ENCODE results near the gene ADGRB3. TPM values are rescaled to one million over a fixed set of nuclear protein-coding genes. Genes with fewer than 3 reads are reported as not detected.
"Not testable (repeated sequence)": the region's sequence is repeated elsewhere in the genome, so short reads cannot be mapped to it uniquely, and the experiment has no call there.

ADGRB3 gene
- total and polyA plus RNA-seq, 7 donors: 0.10 to 0.39 (median 0.21) TPM; not detected in 1

DNA sequence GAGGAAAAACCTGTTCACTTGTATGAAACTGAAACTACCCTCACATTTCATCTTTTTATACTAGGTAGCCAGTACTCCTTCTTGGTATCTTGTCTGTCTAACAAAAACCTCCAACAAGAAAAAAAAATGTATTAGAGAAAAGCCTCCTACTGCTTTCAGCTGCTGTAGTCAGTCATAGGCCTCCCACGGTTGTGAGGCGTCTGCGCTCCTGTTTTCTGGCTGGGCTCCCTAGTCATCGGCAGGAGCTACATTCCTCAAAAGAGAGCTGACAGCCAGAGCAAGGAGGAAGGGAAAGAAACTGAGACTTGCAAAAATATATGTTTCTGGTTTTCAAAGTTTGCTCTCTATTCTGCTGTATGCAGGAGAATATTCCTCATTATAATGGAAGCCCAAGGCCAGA lies 644.7 kb downstream of the ADGRB3 start:
- 21 to 39% (median 23%) methylated on average over 4 of the region's 4 CpGs for WGBS, 3 donors
- no peaks in the 10 kb centered on the region for H3K36me3 ChIP-seq (ENCODE audit: insufficient read depth in 1 of 2, low read depth in 1 of 2)
- intact Hi-C loops (cut with DNase I): no loop called here
- TF ChIP-seq, protein P1, sequence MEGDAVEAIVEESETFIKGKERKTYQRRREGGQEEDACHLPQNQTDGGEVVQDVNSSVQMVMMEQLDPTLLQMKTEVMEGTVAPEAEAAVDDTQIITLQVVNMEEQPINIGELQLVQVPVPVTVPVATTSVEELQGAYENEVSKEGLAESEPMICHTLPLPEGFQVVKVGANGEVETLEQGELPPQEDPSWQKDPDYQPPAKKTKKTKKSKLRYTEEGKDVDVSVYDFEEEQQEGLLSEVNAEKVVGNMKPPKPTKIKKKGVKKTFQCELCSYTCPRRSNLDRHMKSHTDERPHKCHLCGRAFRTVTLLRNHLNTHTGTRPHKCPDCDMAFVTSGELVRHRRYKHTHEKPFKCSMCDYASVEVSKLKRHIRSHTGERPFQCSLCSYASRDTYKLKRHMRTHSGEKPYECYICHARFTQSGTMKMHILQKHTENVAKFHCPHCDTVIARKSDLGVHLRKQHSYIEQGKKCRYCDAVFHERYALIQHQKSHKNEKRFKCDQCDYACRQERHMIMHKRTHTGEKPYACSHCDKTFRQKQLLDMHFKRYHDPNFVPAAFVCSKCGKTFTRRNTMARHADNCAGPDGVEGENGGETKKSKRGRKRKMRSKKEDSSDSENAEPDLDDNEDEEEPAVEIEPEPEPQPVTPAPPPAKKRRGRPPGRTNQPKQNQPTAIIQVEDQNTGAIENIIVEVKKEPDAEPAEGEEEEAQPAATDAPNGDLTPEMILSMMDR (IDR thresholded peaks at IDR 0.05): no peak
- no peak for DNase-seq
- no peaks in the 10 kb centered on the region for H3K27me3 ChIP-seq (ENCODE audit: insufficient read depth in 3 of 3, low read length in 2 of 3)
- H3K9me3 ChIP-seq: no peaks in the 10 kb centered on the region
- H3K4me3 ChIP-seq: no peak overlapping the region
- no peaks in the 10 kb centered on the region for H3K4me1 ChIP-seq
- ATAC-seq: no peak
- H3K27ac ChIP-seq: no peak overlapping the region

DNA sequence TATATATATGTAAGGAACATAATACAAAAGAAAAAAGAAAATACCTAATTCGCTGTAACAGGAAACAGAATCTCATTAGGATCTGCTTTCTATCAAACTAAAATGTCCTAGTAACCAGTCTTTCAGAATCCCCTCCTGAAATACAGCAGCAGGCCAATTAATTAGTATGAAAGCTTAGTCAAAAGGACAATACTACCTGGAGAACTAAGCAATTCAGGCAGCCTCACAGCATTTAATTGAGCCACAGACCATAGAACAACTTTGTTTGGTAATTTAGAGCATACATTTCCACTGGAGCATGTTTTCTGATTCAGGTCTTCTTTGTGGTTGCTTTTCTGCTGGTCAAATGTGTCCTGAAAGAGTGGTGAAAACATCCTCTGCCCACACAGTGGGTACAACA lies 645.8 kb downstream of the ADGRB3 start:
- ATAC-seq: no peak
- TF ChIP-seq, protein P1 (IDR thresholded peaks at IDR 0.05): no peak
- no peaks in the 10 kb centered on the region for H3K36me3 ChIP-seq (ENCODE audit: insufficient read depth in 1 of 2, low read depth in 1 of 2)
- intact Hi-C loops (cut with DNase I): no loop called here
- 84 to 100% (median 90%) methylated on average over 1 of the region's 1 CpG for WGBS, 3 donors
- no peaks in the 10 kb centered on the region for H3K9me3 ChIP-seq
- DNase-seq: no peak
- no peak overlapping the region for H3K4me3 ChIP-seq
- H3K4me1 ChIP-seq: no peaks in the 10 kb centered on the region
- no peaks in the 10 kb centered on the region for H3K27me3 ChIP-seq (ENCODE audit: insufficient read depth in 3 of 3, low read length in 2 of 3)
- no peak overlapping the region for H3K27ac ChIP-seq

GRCh38 chr6:69284176-69284730 lies 649.2 kb downstream of the ADGRB3 start:
- H3K4me1 ChIP-seq: no peaks in the 10 kb centered on the region
- H3K9me3 ChIP-seq: no peaks in the 10 kb centered on the region
- H3K27me3 ChIP-seq (ENCODE audit: insufficient read depth in 3 of 3, low read length in 2 of 3): no peaks in the 10 kb centered on the region
- DNase-seq (no peak), ATAC-seq (no peak)
- H3K4me3 ChIP-seq: no peak overlapping the region
- H3K27ac ChIP-seq: no peak overlapping the region
- intact Hi-C loops (cut with DNase I): no loop called here
- TF ChIP-seq, protein P1 (IDR thresholded peaks at IDR 0.05): no peak
- WGBS, 3 donors: 51 to 56% (median 56%) methylated on average over 7 of the region's 7 CpGs
- H3K36me3 ChIP-seq (ENCODE audit: insufficient read depth in 1 of 2, low read depth in 1 of 2): no peaks in the 10 kb centered on the region

GRCh38 chr6:69285054-69285453 lies 650.0 kb downstream of the ADGRB3 start:
- intact Hi-C loops (cut with DNase I): no loop called here
- DNase-seq (no peak), ATAC-seq (no peak)
- WGBS, 3 donors: 78 to 92% (median 79%) methylated on average over 2 of the region's 2 CpGs
- H3K9me3 ChIP-seq: no peaks in the 10 kb centered on the region
- no peaks in the 10 kb centered on the region for H3K27me3 ChIP-seq (ENCODE audit: insufficient read depth in 3 of 3, low read length in 2 of 3)
- no peak overlapping the region for H3K4me3 ChIP-seq
- no peaks in the 10 kb centered on the region for H3K4me1 ChIP-seq
- no peaks in the 10 kb centered on the region for H3K36me3 ChIP-seq (ENCODE audit: insufficient read depth in 1 of 2, low read depth in 1 of 2)
- H3K27ac ChIP-seq: no peak overlapping the region
- TF ChIP-seq, protein P1 (IDR thresholded peaks at IDR 0.05): no peak

GRCh38 chr6:69286331-69286730 lies 651.2 kb downstream of the ADGRB3 start:
- no peak for DNase-seq

DNA sequence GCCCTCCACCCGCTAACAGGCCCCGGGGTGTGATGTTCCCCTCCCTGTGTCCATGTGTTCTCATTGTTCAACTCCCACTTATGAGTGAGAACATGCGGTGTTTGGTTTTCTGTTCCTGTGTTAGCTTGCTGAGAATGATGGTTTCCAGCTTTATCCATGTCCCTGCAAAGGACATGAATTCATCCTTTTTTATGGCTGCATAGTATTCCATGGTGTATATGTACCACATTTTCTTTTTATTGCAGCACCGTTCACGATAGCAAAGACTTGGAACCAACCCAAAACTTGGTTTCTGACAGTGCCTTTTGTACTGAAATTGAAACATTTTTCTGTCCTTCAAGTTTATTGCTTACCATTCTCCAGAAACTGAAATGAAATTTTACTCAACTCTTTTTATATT lies 653.1 kb downstream of the ADGRB3 start:
- H3K27me3 ChIP-seq (ENCODE audit: insufficient read depth in 3 of 3, low read length in 2 of 3); H3K4me1 ChIP-seq; DNase-seq; H3K9me3 ChIP-seq; ATAC-seq; H3K27ac ChIP-seq; H3K36me3 ChIP-seq (ENCODE audit: insufficient read depth in 1 of 2, low read depth in 1 of 2); intact Hi-C loops (cut with DNase I); H3K4me3 ChIP-seq: not testable (repeated sequence)
- WGBS, 3 donors: 92 to 93% (median 93%) methylated on average over 5 of the region's 5 CpGs

More at GRCh38 chr6:69286331-69286730, 651.2 kb downstream of the ADGRB3 start:
- no peak overlapping the region for H3K27ac ChIP-seq
- no peaks in the 10 kb centered on the region for H3K9me3 ChIP-seq
- TF ChIP-seq, protein P1 (IDR thresholded peaks at IDR 0.05): no peak
- no peak overlapping the region for H3K4me3 ChIP-seq
- H3K27me3 ChIP-seq (ENCODE audit: insufficient read depth in 3 of 3, low read length in 2 of 3): no peaks in the 10 kb centered on the region
- no peak for ATAC-seq
- no peaks in the 10 kb centered on the region for H3K36me3 ChIP-seq (ENCODE audit: insufficient read depth in 1 of 2, low read depth in 1 of 2)
- 21 to 40% (median 32%) methylated on average over 2 of the region's 2 CpGs for WGBS, 3 donors
- no peaks in the 10 kb centered on the region for H3K4me1 ChIP-seq
- intact Hi-C loops (cut with DNase I): no loop called here

All from psoas muscle (tissue), 8 donors.